COLO668 (cell line): ENCODE measurements around the gene TTLL1.
"Not testable (repeated sequence)": the region's sequence is repeated elsewhere in the genome, so short reads cannot be mapped to it uniquely, and the experiment has no call there.

Experiments used
- DNase-seq: peaks from one replicate; lab custom pipeline; 2025; ENCODE audit not compliant: unreplicated experiment; lab: John Stamatoyannopoulos, UW

TTLL1 gene

DNA sequence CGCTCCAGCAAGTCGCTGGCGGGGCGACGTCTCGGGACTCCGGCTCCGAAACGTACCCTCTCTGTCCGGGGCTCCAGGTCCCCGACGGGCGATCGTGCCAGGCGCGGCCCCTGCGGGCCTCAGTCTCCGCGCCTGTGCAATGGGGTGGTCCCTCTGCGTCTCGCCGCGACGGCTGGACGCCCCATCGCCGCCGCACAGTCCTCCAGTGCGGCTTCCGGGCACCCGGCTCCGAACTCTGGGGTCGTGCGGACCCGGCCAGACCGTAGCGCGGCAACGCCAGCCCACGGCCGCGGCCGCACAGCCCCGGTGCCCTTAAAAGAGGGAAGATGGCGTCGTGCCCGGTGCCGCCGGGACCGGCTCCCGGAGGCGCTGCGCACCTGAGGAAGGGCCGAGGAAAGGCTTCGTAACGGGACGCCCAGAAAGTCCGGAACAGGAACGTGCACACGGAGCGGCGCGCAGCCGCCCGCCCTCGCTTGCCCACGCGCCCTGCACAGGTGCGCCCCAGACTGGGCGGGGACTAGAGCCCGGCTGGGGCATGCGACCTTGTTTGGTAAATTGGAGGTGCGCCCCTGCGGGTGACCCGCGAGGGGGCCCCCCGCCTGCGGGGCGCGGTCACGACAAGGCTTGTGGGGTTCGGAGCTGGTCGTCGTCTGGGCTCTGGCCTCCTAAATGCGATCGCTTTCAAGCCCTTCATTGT is 21.9 kb upstream of the TTLL1 start:
- peak; percentile 60 for DNase-seq

DNA sequence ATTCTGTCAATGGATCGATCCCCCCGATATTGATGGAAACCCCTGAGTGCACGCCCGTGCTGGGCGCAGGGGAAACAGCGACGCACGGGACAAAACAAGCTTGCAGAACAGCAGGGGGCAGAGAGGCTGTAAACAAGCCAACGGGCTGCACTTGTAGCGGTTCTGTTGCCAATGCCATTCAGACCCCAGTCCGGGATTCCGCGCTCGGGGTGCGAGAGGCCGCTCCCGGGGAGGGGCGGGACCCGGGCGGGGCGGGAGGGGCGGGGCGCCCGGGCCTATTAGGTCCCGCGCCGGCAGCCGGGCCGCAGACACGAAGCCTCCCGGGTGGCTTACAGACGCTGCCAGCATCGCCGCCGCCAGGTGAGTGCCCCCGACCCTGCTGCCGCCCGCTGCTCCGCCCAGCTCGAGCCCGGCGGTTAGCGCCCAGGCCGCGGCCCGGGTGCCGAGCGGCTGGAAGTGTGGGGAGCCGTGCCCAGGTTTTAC is 21.3 kb upstream of the TTLL1 start, which contains the start of gene BIK:
Gene BIK, plus strand, starts transcription at position 307 of the 483 bp plus-strand sequence. CDS start 13,273 bp downstream, outside the sequence.
- DNase-seq = peak; percentile 68

DNA sequence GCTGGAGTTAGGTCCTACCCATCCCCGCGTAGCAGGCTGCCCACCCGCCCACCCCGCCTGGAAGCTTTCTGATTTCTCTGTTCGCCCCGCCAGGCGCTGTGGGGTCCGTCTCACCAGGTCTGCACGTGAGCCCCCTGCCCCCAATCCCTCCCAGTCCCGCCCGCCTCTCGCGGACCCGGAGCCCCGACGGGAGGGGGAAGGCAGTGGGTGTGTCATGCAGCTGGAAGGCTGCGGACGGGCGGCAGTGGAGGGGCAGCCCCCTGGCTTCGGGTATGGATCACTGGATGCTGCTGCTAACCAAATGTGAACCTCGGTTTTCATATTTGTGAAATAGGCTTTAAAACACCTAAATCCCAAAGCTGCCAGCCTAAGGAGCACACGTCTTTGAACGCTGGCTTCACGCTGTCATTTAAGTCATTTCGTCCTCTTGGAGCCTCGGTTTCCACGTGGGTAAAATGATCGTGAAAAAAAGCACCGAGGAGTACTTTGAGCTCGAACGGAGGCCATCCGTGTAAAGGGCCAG is 20.8 kb upstream of the TTLL1 start:
- DNase-seq = no peak

DNA sequence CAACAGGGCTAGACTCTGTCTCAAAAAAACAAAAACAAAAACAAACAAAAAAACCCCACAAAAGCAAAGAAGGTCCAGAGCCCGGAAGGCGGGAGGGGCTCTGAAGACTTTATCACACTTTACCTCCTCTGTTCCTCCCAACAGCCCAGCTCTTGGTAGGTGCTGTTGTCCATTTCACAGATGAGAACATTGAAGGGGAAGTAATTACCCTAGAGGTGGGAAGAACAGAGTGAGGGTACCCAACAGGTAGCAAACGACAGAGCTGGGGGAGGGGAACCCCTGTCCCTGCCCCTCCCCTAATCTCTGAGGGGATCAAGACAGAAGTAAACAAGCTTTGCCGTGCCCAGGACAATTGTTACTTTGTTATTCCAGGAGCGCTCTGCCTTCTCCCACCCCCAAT is 20.3 kb upstream of the TTLL1 start:
- DNase-seq = no peak

DNA sequence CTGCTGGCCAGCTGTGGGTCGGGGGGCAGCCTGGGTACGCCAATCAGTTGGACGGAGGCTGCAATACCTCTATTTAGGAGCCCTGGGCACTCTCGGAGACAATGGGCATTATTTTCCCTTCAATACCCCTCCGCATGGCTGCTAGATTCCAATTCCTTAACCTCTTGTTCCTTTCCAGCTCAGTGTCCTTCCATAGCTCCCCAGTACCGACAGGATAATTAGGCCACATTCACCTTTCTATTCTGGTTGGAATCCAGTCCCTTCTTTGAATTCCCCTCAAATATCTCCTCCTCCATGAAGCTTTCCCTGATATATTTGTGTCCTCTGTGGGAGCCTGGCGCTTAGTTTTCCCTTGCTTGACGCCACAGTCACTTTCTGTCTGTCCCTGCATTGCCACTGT is 17.1 kb upstream of the TTLL1 start:
- no peak for DNase-seq

DNA sequence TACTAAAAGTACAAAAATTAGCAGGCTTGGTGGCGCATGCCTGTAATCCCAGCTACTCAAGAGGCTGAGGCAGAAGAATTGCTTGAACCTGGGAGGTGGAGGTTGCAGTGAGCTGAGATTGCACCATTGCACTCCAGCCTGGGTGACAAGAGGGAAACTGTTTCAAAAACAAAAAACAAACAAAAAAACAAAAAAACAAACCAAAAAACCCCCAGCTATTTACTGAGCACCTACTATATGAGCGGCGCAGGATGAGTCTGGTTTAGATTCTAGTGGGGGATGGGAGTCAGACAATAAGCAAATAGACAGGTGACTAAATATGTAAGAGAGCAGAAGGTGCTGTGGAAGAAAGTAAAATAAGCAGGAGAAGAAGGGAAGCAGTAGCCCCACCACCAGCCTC is 15.8 kb upstream of the TTLL1 start:
- DNase-seq = not testable (repeated sequence)

DNA sequence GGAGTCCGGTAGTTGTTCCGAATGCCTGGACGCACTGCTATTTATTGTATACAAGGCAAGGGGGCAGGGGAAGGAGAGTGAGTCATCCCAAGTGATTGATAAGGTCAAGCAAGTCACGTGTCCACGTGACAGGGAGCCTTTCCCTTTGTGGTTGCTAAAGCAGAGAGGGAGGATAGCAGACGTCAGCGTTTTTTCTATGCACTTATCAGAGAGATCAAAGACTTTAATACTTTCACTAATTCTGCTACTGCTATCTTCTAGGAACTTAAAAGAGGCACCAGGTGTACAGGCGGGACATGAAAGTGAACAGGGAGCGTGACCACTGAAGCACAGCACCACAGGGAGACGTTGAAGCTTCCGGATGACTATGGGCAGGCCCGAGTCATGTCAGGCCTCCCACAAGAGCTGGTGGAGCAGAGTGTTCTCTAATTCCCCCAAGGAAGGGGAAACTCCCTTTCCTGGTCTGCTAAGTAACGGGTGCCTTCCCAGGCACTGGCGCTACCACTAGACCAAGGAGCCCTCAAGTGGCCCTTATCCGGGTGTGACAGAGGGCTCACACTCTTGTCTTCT is 14.9 kb upstream of the TTLL1 start:
- DNase-seq = peak; percentile 32

DNA sequence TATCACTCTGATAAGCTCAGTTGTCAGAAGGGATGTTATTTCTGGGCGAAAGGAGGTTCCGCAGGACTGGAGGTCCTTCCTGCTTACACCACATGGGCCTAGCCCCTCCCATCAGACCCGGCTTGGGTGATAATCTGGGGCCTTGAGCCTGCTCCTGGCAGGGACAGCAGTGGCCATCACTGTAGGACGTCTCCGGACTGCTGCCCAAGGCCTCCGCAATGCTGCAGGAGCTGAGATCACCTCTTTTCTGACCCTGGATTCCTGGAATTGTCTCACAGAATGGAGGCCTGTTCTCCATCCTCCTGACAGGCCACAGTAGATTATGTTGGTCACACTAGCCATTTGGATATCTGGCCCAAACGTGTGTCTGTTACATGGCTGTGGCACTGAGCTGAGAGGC is 12.1 kb upstream of the TTLL1 start:
- no peak for DNase-seq

DNA sequence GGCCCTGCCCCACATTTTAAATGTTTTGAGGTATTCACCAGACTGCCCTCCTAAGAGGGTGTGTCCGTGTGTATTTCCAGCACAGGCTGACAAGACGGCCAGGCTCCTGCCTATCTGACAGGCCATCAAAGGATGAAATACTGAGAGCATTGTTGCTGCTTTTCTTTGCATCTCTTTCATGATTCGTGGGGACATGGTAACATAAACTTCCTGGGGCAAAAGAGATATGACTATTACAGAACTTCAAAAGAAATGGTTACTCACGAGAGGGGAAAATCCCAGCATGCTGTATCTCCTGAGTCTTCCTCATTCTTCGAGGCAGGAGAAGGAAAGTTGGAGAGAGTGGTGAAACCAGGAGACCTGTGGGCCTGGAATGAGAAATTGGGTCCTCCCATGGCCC is 11.0 kb upstream of the TTLL1 start:
- no peak for DNase-seq

DNA sequence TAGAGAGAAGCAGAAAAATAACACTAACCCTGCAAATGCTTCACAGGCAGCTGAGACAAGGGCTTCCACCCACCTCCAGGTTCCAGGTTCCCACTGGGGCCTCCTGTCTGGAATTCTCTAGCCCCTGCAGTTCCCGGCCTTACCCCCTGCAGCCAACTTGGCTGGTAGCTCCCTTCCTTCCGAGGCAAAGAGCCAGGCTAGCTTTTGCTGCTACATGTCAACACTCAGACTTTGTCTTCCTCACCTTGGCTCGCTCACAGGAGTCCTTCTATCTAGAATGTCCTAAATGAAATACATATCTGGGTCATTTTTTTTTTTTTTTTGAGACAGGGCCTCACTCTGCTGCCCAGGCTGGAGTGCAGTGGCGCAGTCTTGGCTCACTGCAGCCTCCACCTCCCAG is 9.9 kb upstream of the TTLL1 start:
- no peak for DNase-seq

DNA sequence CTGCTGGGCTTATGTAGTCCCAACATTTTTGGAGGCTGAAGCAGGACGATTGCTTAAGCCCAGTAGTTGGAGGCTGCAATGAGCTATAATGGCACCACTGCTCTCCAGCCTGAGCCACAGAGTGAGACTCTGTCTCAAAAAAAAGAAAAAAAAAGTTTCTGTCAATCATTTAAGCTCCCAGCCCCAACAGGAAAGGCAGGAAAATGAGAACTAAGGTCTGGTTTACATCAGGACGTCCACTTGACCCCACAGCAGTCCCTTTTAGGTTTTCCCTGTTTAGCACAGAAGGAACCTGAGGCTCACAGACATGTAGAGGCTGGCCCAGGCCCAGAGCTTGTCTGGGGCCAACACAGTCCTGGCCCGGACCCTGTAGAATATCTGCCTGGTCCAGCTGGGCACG is 9.2 kb upstream of the TTLL1 start:
- no peak for DNase-seq

DNA sequence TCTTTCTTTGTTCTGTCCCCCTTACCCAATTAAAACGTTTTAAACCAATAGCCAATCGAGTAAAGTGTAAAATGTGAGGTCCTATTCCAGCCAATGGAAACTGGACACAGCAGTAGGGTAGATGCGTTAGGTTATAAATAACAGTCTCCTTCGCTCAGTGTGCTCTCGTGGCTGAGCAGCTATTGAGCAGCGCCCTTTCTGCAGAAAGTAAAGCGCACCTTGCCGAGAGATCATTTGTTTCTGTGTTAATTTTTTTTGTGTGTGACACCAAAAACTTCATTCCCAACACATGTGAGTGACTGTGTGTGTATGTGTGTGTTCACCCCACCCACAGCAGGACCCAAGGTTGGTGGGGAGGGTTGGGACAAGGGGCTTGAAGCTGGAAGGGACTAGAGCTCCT is 7.2 kb upstream of the TTLL1 start:
- no peak for DNase-seq

DNA sequence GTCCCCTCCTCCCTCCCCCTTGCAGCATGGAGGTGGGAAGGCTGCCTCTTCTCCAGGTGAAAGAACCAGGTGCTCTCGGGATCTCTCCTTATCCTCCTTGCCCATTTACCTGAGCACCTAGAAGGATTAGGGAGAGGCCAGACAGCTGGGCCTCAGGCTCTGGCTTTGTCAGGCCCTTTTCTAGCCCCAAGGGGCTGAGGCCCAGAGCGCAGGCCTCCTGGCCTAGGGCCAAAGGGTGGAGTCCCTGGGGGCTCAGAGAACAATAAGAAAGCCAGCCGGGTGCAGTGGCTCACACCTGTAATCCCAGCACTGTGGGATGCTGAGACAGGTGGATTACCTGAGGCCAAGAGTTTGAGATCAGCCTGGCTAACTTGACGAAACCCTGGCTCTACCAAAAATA is 5.4 kb upstream of the TTLL1 start:
- peak; percentile 69 for DNase-seq

DNA sequence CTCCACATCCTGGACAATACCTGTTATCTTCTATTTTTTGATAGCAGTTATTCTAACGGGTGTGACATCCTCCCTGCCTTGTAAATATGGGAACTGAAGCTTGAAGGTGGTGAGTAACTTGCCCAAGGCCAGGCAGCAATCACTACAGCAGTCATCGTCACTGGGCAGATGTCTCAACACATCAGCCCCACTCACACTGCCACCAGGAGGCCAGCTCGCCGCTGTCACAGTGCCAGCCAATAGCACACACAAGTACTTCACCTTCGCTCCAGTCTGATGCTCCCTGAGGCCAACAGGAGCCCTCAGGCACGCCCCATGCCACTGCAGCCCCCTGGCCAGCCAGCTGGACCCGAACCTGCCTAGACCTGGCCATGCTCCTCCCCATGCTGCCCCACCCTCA is 4.9 kb upstream of the TTLL1 start:
- DNase-seq = peak; percentile 85

DNA sequence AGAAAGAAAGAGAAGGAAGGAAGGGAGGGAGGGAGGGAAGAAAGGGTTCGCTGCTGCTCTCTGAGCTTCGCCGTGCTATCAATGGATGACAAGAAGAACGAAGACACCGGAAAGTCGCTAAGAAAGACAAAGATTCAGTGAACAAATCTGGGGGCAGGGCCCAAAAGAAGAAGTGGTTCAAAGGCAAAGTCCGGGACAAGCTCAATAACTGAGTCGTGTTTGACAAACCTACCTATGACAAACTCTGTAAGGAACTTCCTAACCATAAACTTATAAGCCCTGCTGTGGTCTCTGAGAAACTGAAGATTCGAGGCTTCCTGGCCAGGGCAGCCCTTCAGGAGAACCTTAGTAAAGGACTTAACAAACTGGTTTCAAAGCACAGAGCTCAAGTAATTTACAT is 2.9 kb upstream of the TTLL1 start:
- no peak for DNase-seq

DNA sequence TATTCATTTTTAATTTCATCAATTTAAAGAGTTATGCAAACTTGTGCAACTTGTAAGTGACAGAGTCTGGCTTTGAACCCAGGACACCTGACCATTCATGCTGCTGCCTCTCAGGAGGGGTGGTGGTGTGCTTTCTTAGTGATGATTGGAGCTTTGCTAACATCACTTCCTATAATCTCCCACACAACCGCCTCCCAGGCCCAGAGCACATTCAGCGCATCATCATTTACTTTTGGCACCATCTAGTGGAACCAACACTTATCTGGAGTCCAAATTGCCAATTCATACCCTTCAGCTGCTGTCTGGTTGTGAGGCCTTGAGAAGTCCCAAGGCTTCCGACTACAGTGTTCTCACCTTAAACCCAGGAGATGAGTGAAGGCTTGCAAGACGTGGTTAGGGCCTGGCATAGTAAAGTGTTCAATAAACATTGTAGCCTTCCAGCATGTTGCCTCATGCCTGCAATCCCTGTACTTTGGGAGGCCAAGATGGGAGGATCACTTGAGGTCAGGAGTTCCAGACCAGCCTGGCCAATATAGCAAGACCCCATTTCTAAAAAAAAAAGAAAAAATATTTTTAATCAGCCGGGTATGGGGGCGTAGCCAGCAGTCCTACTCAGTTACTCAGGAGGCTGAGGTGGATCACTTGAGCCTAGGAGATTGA is 1.1 kb upstream of the TTLL1 start:
- DNase-seq = peak; percentile 58

DNA sequence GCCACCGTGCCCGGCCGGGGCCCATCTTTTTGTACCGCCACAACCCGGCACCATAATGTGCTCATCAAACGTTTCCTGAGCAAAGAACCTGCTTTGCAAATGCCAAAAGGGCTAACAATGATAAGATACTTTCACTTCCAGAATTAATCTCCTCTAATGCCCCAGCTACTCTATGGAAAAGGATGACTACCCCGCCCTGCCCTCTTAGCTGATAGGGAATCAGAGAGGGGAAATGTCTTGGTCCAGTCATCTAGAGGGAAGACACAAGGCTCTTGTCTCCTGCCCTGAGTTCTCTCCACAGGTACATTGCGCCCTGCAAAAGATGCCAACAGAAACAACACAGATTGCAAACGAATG is 586 bp downstream of the TTLL1 start:
- DNase-seq = no peak

DNA sequence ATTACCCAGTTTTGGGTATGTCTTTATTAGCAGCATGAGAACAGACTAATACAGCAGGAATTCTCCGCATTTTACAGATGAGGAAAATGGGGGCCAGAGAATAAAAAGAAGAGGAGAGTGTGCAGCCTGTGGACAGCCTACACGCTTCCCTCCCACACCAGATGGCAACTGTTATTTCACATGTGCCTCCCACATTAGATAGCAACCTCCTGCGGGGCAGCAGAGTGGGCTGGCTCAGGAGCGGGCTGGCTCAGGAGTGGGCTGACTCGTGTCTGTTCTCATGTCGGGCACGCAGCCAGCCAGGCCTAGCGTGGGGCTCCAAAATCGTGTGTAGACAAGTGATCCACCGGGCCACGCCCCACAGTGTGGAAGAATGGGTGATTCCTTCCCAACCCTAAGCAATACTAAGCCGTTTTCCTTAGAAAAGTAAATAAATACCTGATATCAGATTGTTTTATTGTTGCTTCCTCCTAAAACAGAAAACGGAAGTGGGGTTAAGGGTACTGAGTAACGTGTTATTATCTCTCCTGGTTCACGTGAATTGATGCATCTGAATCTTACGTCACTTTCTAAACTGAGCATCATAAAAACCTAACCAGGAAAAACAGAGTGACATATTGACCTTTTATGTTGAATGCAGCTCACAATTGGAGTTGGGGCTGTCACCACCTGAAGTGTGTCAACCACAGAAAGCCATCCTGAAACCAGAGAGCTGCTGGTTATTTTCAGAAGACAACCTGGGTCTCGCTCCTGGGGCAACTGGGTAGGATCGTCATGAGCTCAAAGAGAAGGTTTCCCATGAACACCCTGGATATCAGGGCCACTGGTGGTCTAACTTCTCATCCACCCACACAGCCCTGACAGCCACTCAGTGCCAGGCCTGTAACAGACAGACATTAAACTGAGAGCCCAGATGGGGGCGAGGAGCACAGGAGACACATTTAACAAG is 3.3 kb downstream of the TTLL1 start:
- DNase-seq = no peak

DNA sequence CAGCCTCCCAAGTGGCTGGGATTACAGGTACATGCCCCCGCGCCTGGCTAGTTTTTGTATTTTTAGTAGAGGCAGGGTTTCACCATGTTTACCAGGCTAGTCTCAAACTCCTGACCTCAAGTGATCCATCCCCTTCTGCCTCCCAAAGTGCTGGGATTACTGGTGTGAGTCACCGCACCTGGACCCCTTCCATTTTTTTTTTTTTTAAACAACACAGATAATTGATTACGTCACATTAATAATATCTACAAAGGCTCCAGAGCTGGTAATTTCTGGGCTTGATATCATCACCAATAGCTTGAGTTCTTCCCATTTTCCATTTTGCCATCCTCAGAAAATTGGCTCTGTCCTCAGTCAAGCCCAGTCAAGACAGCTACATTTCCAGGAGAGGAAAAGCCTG is 7.2 kb downstream of the TTLL1 start:
- no peak for DNase-seq

DNA sequence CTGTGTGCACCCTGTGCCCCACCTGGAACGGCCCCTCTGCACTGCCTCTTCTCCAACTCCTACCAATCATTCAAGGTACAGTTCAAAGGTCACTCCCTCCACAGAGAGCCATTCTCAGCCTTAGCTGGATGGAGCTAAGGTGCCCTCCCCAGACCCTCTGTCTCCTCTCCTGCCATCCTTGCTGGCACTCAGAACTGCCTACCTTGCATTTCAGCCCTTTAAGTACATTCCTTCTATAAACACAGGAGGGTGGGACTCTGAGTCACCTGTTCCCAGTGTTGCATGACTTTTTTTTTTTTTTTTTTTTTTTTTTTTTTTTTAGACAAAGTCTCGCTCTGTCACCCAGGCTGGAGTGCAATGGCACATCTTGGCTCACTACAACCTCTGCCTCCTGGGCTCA is 8.6 kb downstream of the TTLL1 start:
- no peak for DNase-seq

DNA sequence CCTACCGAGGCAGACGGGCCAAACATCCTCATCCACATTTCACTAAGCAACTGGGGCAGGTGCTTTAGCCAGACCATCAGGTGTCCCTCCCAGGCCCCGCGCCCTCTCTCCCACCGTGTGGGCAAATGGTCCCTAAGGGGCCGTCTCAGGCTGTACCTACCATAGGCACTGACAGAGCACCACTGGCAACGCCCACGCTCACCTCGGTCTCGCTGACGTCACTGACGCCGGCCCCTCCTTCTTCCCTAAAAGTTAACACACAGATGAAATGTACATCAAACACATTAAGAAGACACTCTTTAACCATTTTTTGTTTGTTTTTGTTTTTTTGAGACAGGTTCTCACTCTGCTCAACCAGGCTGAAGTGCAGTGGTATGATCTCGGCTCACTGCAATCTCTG is 9.4 kb downstream of the TTLL1 start:
- DNase-seq = no peak
